Measurements from ENCODE around the gene NEDD8.

DNA sequence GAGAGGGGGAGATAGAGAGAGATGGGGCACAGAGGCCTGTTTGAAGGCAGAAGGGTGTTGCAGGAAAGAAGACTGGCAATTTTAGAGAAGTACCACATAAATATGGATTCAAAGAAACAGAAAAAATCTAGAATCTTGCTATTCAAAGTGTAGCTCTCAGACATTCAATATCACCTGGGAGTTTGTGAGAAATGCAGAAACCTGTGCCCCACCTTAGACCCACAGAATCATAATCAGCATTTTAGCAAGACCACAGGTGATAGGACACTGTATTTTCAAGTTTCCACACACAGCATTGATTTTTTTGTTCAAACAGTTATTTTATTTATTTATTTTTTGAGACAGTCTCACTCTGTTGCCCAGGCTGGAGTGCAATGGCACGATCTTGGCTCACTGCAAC is 3.3 kb downstream of the NEDD8 start:
- no peak for TF ChIP-seq POLR2A (IDR thresholded peaks at IDR 0.05; ENCODE audit: low read depth, low read length)
- TF ChIP-seq POLR2AphosphoS5 (IDR thresholded peaks at IDR 0.05; ENCODE audit: insufficient read depth, low read depth, low read length) = no peak
- TF ChIP-seq, protein P1, sequence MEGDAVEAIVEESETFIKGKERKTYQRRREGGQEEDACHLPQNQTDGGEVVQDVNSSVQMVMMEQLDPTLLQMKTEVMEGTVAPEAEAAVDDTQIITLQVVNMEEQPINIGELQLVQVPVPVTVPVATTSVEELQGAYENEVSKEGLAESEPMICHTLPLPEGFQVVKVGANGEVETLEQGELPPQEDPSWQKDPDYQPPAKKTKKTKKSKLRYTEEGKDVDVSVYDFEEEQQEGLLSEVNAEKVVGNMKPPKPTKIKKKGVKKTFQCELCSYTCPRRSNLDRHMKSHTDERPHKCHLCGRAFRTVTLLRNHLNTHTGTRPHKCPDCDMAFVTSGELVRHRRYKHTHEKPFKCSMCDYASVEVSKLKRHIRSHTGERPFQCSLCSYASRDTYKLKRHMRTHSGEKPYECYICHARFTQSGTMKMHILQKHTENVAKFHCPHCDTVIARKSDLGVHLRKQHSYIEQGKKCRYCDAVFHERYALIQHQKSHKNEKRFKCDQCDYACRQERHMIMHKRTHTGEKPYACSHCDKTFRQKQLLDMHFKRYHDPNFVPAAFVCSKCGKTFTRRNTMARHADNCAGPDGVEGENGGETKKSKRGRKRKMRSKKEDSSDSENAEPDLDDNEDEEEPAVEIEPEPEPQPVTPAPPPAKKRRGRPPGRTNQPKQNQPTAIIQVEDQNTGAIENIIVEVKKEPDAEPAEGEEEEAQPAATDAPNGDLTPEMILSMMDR (IDR thresholded peaks at IDR 0.05; ENCODE audit: extremely low read depth in 1 of 2, insufficient read depth in 1 of 2, low read depth in 1 of 2, low read length in 2 of 2) = no peak
- no peak for TF ChIP-seq EZH2 (IDR thresholded peaks at IDR 0.05; ENCODE audit: borderline replicate concordance, low read depth, low read length, severe bottlenecking)
- TF ChIP-seq, protein P2, sequence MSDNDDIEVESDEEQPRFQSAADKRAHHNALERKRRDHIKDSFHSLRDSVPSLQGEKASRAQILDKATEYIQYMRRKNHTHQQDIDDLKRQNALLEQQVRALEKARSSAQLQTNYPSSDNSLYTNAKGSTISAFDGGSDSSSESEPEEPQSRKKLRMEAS (IDR thresholded peaks at IDR 0.05; ENCODE audit: insufficient read depth, insufficient read length) = no peak
- TF ChIP-seq FOS (IDR thresholded peaks at IDR 0.05; ENCODE audit: borderline replicate concordance, insufficient read depth, low read length) = no peak
- TF ChIP-seq JUN (IDR thresholded peaks at IDR 0.05; ENCODE audit: borderline replicate concordance, insufficient read depth, insufficient read length, low read depth) = no peak
- no peak for TF ChIP-seq MYC (IDR thresholded peaks at IDR 0.05; ENCODE audit: low read depth, low read length)
- no peak for TF ChIP-seq GATA2 (IDR thresholded peaks at IDR 0.05; ENCODE audit: insufficient read depth, insufficient read length, low read depth, low read length)

Data from endothelial cell of umbilical vein (primary cell).